Upper lobe of left lung (tissue), 4 donors: Measurements from ENCODE around the gene GTF3A.

Source experiments
- EP300 ChIP-seq, 4 donors: sonication (generic); formaldehyde crosslinking; IDR thresholded peaks; one replicate each; pipeline ENCODE4 v1.5.1; 2017; ENCODE audit warnings: antibody characterized with exemption in 4 of 4, control low read depth in 2 of 4
- POLR2A ChIP-seq, 4 donors: fragments of 450-650 bp; IDR thresholded peaks; one replicate each; pipeline ENCODE4 v1.5.1; 2016 to 2017; ENCODE audit warnings: antibody characterized with exemption in 4 of 4, mild to moderate bottlenecking in 2 of 4
- POLR2AphosphoS5 ChIP-seq, 2 donors: sonication (generic); formaldehyde crosslinking; IDR thresholded peaks; one replicate each; pipeline ENCODE4 v1.5.1; 2017; ENCODE audit warnings: antibody characterized with exemption in 2 of 2
- TF ChIP-seq, protein P1 (sequence below), 6 experiments: fragments of 450-650 bp in 4 of 6; fragments of 200-600 bp in 2 of 6; sonication (generic) in 2 of 6; IDR thresholded peaks; one replicate each; pipeline ENCODE4 v1.5.1; 2016 to 2019; ENCODE audit warnings: antibody characterized with exemption in 6 of 6

DNA sequence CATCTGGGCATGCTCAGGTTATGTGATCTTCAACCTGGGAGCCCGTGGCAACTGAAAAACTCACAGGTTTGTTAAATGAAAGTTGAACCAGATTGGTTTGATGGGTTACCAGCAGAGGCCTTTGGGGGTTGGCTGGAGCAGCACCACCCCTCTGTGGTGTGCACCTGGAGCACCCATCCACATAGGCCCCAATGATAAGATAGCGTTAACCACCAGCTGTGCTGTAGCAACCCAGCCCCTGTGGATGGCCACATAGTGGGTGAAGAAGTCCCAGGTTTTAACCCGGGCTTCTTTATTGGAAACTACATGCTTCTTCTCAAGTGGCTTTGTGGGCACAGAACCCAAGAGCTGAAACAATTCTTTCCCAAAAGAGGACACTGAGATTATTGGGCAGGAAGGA is 48.5 kb downstream of the GTF3A start:
- no peak for TF ChIP-seq POLR2A (IDR thresholded peaks at IDR 0.05)
- TF ChIP-seq, protein P1, sequence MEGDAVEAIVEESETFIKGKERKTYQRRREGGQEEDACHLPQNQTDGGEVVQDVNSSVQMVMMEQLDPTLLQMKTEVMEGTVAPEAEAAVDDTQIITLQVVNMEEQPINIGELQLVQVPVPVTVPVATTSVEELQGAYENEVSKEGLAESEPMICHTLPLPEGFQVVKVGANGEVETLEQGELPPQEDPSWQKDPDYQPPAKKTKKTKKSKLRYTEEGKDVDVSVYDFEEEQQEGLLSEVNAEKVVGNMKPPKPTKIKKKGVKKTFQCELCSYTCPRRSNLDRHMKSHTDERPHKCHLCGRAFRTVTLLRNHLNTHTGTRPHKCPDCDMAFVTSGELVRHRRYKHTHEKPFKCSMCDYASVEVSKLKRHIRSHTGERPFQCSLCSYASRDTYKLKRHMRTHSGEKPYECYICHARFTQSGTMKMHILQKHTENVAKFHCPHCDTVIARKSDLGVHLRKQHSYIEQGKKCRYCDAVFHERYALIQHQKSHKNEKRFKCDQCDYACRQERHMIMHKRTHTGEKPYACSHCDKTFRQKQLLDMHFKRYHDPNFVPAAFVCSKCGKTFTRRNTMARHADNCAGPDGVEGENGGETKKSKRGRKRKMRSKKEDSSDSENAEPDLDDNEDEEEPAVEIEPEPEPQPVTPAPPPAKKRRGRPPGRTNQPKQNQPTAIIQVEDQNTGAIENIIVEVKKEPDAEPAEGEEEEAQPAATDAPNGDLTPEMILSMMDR (IDR thresholded peaks at IDR 0.05), result no peak
- TF ChIP-seq POLR2AphosphoS5 (IDR thresholded peaks at IDR 0.05), result no peak
- TF ChIP-seq EP300 (IDR thresholded peaks at IDR 0.05), result no peak
